ENCODE results near the gene COL23A1.

The COL23A1 gene

DNA sequence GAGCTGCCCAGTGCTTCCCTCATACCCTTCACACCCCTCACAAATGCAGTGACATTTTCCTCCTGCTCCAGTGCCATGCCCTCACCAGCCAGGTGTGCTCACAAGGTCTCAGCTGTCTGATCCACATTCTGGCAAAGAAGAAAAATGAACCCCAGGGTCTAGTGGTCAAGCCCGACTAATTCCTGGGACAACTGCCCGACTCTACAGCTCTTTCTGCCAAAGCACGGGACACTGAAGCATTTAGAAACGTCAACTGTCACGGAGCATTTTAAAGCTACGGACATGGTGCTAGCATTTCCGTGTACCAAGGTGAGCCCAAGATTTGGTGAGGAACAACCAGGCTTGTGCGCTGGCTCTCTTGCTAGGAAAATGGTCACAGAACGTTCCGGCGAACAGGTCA is 300.8 kb downstream of the COL23A1 start:
- DNase-seq (ENCODE audit: low spot score) = no peak
- Histone ChIP-seq H3K27ac (no peak overlapping the region), H3K4me3 (no peak overlapping the region)
- TF ChIP-seq, protein P1, sequence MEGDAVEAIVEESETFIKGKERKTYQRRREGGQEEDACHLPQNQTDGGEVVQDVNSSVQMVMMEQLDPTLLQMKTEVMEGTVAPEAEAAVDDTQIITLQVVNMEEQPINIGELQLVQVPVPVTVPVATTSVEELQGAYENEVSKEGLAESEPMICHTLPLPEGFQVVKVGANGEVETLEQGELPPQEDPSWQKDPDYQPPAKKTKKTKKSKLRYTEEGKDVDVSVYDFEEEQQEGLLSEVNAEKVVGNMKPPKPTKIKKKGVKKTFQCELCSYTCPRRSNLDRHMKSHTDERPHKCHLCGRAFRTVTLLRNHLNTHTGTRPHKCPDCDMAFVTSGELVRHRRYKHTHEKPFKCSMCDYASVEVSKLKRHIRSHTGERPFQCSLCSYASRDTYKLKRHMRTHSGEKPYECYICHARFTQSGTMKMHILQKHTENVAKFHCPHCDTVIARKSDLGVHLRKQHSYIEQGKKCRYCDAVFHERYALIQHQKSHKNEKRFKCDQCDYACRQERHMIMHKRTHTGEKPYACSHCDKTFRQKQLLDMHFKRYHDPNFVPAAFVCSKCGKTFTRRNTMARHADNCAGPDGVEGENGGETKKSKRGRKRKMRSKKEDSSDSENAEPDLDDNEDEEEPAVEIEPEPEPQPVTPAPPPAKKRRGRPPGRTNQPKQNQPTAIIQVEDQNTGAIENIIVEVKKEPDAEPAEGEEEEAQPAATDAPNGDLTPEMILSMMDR (IDR thresholded peaks at IDR 0.05) = no peak

DNA sequence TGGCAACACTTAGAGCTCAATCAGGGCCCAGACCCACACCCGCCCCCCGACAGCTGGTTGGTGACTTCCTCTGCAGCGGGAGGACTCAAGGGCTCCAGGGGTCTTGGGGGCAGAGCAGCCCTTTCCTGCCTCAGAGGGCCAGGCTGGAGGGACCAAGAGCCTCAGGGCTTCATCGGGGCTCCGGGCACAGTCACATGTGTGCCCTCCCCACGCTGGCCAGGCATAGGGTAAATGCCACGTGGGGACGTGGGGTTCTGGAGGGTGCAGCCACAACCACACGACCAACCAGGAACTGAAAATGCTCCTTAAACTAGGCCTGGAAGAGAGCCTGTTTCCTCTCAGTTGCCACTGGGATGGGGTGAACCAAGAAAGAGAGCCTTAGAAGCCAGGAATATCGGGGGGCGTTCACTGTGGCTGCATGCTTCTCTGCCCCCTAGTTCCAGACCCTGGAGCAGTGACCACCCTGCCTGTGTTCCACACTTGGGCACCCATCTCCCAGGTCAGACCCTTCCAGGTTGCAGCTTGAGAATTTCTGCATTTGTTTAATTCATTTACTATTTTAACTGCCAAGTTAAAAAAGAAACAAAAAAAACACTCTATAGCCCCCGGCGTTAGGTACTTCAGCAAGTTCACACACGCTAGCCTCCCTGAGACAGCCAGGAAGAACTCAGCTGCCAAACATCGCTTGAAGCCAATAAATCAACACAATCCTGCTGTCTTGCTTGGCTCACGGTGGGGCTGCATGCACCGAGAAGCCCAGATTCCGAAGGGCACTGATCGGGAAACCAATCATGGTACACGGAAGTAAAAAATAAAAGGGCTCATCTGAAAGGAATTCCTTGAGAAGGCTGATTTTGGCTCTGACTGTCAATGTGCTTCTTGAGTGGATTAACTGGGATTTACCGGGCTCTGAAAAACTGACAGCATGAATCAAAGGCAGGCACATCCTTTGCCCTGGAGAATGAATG is 301.5 kb downstream of the COL23A1 start:
- no peak for DNase-seq (ENCODE audit: low spot score)
- Histone ChIP-seq H3K4me3 (no peak overlapping the region), H3K27ac (no peak overlapping the region)
- TF ChIP-seq, protein P1 (IDR thresholded peaks at IDR 0.05) = no peak

DNA sequence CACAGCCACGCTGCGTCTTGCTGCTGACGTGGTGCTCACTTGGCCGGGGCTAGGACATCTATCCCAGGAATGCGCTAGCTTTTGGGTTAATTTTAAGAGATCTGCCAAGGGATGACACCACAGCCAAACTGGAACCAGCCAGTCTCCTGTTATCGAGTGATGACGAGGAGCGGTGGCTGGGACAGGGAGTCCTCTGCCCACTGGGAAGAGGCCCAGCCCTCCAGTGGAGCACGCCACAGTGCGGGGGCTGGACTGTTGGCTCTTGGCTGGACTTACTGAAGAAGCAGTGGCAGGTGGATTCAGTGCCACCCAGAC is 302.4 kb downstream of the COL23A1 start:
- Histone ChIP-seq H3K4me3 (no peak overlapping the region), H3K27ac (no peak overlapping the region)
- DNase-seq (ENCODE audit: low spot score) = no peak
- TF ChIP-seq, protein P1 (IDR thresholded peaks at IDR 0.05) = no peak

DNA sequence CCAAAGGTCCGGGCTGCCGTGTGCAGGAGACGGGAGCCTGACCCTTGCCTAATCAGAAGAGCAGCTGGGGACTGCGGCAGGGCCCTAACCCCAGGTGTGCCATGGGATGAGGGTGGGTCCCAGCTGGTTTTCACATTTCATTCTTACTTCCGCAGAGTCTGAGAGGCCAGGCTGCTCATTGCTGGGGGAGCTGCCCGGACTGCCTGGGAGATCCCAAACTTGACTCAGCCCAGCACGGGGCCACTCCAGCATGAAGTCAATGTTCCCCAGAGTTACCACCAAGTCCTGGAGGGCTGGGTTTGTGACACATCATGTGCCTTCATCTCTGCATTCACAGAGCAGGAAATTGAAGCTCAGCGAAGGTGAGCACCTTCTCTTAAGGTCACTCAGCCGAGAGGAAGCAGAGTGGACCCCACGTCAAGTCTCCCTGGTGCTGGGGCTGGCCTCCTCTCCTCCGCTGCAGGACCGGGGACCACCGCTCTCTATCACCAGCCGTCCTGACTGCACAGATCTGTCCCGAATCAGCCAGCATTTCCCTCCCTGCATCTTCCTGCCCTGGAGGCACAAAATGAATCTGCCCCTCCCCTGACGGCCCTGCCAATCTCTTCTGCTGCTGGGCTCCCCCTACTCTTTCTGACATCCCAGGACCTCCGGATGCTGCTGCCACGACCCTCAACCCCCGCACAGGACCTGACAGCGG is 303.0 kb downstream of the COL23A1 start:
- no peak overlapping the region for H3K4me3 ChIP-seq
- TF ChIP-seq, protein P1 (IDR thresholded peaks at IDR 0.05) = no peak
- no peak for DNase-seq (ENCODE audit: low spot score)
- H3K27ac ChIP-seq = no peak overlapping the region

DNA sequence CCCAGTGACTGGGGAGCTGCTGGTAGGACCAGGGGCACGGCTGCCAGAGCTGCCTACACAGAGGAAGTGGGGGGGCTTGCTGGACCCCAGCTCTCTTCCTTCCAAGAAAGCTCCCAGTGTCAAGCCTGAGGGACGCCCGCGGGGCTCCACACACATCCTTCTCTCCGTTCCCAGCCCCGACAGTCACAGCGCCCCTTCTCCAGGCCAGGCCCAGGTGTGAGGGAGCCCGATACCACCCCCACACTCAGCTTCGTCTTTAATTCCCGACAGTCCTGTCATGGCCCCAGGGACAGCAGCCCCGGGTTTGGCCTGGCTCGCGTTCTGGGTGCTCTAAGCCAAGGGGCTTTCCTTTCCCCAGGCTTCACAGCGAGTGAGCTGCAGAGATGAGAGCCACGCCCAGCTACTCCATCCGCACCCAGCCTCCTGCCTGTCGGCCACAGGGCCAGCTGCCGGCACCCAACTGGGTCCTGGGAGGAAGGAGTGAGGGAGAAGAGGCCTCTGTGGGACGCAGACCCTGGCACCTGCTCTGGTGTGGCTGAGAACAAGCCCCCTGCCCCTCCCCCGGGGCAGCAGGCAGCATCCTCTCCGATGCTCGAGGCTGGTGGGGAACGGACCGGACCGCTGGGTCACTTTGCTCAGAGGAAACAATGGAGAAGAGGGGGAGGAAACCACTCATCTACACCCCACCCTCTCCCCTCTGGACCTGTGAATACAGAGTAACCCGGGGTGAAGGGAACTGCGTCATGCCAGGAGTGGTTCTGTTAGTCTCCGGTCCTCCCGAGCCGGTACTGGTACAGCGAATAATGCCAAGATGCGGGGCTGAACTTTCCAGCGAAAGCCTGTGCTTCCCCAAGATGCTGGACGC is 303.7 kb downstream of the COL23A1 start:
- no peak overlapping the region for H3K4me3 ChIP-seq
- DNase-seq (ENCODE audit: low spot score) = no peak

More for the DNA sequence above, 303.7 kb downstream of the COL23A1 start:
- TF ChIP-seq, protein P1 (IDR thresholded peaks at IDR 0.05) = no peak
- H3K27ac ChIP-seq = no peak overlapping the region
